Keratinocyte (primary cell): ENCODE measurements around the gene MARS1. TPM values are rescaled to one million over a fixed set of nuclear protein-coding genes. Genes with fewer than 3 reads are reported as not detected.

Experiments
- DNase-seq: peaks from one replicate; pipeline ENCODE4 v3.0.0-alpha.2; 2011; ENCODE audit warnings: low read depth, missing footprints, low spot score
- FAIRE-seq: peaks from 2 replicates; lab custom pipeline; 2011; peaks lifted over from hg19 to GRCh38; lab: Jason Lieb, UNC
- H2AFZ ChIP-seq: 2 replicates; pipeline ENCODE4 v1.6.0; 2012; ENCODE audit warnings: low read length, control low read depth, inconsistent platforms; ENCODE audit not compliant: control insufficient read depth
- H3K27ac ChIP-seq: 2 replicates; pipeline ENCODE4 v1.5.1; 2011; ENCODE audit warnings: low read length; ENCODE audit not compliant: control insufficient read depth, insufficient read depth
- H3K27me3 ChIP-seq: 3 replicates; pipeline ENCODE4 v1.6.0; 2011; ENCODE audit warnings: low read length; ENCODE audit not compliant: control insufficient read depth, insufficient read depth; ENCODE audit errors: extremely low read depth
- H3K36me3 ChIP-seq, 2 experiments: 2 replicates in 1 of 2; 3 replicates in 1 of 2; pipeline ENCODE4 v1.5.1; 2011; ENCODE audit warnings: low read length in 2 of 2, mild to moderate bottlenecking in 1 of 2; ENCODE audit not compliant: control insufficient read depth in 2 of 2, insufficient read depth in 2 of 2; ENCODE audit errors: extremely low read depth in 1 of 2
- H3K4me1 ChIP-seq: 3 replicates; pipeline ENCODE4 v1.5.1; 2011; ENCODE audit warnings: low read length; ENCODE audit not compliant: control insufficient read depth, insufficient read depth; ENCODE audit errors: extremely low read depth
- H3K4me2 ChIP-seq: 3 replicates; pipeline ENCODE4 v1.6.0; 2011; ENCODE audit warnings: low read depth, low read length; ENCODE audit not compliant: control insufficient read depth, insufficient read depth; ENCODE audit errors: extremely low read depth
- H3K4me3 ChIP-seq, 3 experiments: fragments of 200-600 bp in 1 of 3; sonication (generic) in 1 of 3; 2 replicates in 2 of 3; 3 replicates in 1 of 3; pipeline ENCODE4 v1.5.1; 2011 to 2016; ENCODE audit warnings: low read length in 3 of 3, mild to moderate bottlenecking in 3 of 3, control low read depth in 2 of 3, inconsistent platforms in 1 of 3, low read depth in 1 of 3, mixed read lengths in 1 of 3, mixed run types in 1 of 3, moderate library complexity in 1 of 3; ENCODE audit not compliant: control insufficient read depth in 2 of 3, insufficient read depth in 2 of 3; ENCODE audit errors: extremely low read depth in 1 of 3
- H3K79me2 ChIP-seq: 2 replicates; pipeline ENCODE4 v1.6.0; 2012; ENCODE audit warnings: low read length; ENCODE audit not compliant: control insufficient read depth, insufficient read depth
- H3K9ac ChIP-seq: 3 replicates; pipeline ENCODE4 v1.6.0; 2011; ENCODE audit warnings: low read length; ENCODE audit not compliant: control insufficient read depth, insufficient read depth; ENCODE audit errors: extremely low read depth
- H3K9me1 ChIP-seq: 3 replicates; pipeline ENCODE4 v1.6.0; 2011; ENCODE audit warnings: low read length; ENCODE audit not compliant: control insufficient read depth, insufficient read depth; ENCODE audit errors: extremely low read depth
- H3K9me3 ChIP-seq: 2 replicates; pipeline ENCODE4 v1.5.1; 2012; ENCODE audit warnings: low read depth, low read length; ENCODE audit not compliant: control insufficient read depth
- H4K20me1 ChIP-seq: 3 replicates; pipeline ENCODE4 v1.6.0; 2011; ENCODE audit warnings: low read length; ENCODE audit not compliant: control insufficient read depth, insufficient read depth; ENCODE audit errors: extremely low read depth
- EZH2 ChIP-seq: IDR thresholded peaks from one replicate; pipeline ENCODE4 v1.6.1; 2012; ENCODE audit warnings: inconsistent platforms, mild to moderate bottlenecking, low read length, moderate library complexity
- dilution Hi-C: fragments of 300-500 bp; cut with MboI; formaldehyde crosslinking; loops from one replicate; pipeline ENCODE4 v1.7.0; 2020; ENCODE audit warnings: low sequenced_read_pairs; ENCODE audit not compliant: extremely low pct_ligation_motif_present
- polyA plus RNA-seq, 5 experiments: library from polyadenylated mRNA; depleted of rRNA in 3 of 5; stranded (reverse) in 3 of 5; stranded (forward) in 1 of 5; unstranded in 1 of 5; fragments of >200 nt; gene quantifications; 1 replicate in 1 of 5; 2 replicates in 3 of 5; 3 replicates in 1 of 5; pipeline versions ENCODE4 v1.2.1 to v1.2.3, GENCODE V29; 2011 to 2012; ENCODE audit warnings: missing spikeins in 2 of 5, low read depth in 1 of 5, low replicate concordance in 1 of 5
- TF ChIP-seq, protein P1 (sequence below), 3 experiments: IDR thresholded peaks in 1 of 3; conservative IDR thresholded peaks in 1 of 3; optimal IDR thresholded peaks in 1 of 3; 2 replicates in 2 of 3; 3 replicates in 1 of 3; pipeline versions ENCODE3 to v1.5.1; 2011; ENCODE audit warnings: low read length in 3 of 3, mild to moderate bottlenecking in 3 of 3, moderate library complexity in 2 of 3, control low read depth in 1 of 3, inconsistent platforms in 1 of 3; ENCODE audit not compliant: insufficient read depth in 2 of 3; ENCODE audit errors: extremely low read depth in 1 of 3

Gene MARS1
- polyA plus RNA-seq, 1 donor (not counting 4 experiments of a cell fraction or from before 2014, with no cell fraction given) = 125 TPM

DNA sequence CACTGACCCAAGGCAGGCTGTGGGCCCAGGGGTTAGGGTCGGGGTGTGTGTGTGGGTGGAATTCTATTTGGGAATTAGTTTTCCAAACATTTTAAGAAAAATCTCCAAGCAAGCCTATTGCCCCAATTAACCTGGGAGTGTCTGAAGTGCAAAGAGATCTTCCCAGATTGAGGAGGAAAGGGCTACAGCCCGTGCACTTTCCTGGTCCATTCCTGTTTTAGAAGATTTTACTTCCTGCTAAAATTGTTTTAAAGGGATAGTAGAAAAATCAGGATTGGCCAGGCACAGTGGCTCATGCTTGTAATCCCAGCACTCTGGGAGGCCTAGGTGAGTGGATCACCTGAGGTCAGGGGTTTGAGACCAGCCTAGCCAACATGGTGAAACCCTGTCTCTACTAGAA lies 53.8 kb downstream of the MARS1 start:
- TF ChIP-seq, protein P1, sequence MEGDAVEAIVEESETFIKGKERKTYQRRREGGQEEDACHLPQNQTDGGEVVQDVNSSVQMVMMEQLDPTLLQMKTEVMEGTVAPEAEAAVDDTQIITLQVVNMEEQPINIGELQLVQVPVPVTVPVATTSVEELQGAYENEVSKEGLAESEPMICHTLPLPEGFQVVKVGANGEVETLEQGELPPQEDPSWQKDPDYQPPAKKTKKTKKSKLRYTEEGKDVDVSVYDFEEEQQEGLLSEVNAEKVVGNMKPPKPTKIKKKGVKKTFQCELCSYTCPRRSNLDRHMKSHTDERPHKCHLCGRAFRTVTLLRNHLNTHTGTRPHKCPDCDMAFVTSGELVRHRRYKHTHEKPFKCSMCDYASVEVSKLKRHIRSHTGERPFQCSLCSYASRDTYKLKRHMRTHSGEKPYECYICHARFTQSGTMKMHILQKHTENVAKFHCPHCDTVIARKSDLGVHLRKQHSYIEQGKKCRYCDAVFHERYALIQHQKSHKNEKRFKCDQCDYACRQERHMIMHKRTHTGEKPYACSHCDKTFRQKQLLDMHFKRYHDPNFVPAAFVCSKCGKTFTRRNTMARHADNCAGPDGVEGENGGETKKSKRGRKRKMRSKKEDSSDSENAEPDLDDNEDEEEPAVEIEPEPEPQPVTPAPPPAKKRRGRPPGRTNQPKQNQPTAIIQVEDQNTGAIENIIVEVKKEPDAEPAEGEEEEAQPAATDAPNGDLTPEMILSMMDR (optimal IDR thresholded peaks at IDR 0.05 in 1 of 3, IDR thresholded peaks at IDR 0.05 in 1 of 3, conservative IDR thresholded peaks at IDR 0.05 in 1 of 3; ENCODE audit: extremely low read depth in 1 of 3, insufficient read depth in 2 of 3, low read length in 3 of 3) = no peak
- TF ChIP-seq EZH2 = no peak
- no peak overlapping the region for H2AFZ ChIP-seq
- DNase-seq = no peak
- H4K20me1 ChIP-seq = peaks cover 7% of the 10 kb centered on the region
- dilution Hi-C loops = no loop called here
- H3K4me2 ChIP-seq = no peak overlapping the region
- FAIRE-seq = no peak
- peaks cover 25 to 28% of the 10 kb centered on the region in 2 experiments for H3K36me3 ChIP-seq
- H3K9ac ChIP-seq = no peak overlapping the region
- peaks cover 16% of the 10 kb centered on the region for H3K4me1 ChIP-seq
- H3K79me2 ChIP-seq = peaks cover 32% of the 10 kb centered on the region
- no peak overlapping the region for H3K4me3 ChIP-seq
- no peaks in the 10 kb centered on the region for H3K27me3 ChIP-seq
- H3K9me3 ChIP-seq = no peaks in the 10 kb centered on the region
- no peak overlapping the region for H3K27ac ChIP-seq
- H3K9me1 ChIP-seq = peaks cover 3% of the 10 kb centered on the region

DNA sequence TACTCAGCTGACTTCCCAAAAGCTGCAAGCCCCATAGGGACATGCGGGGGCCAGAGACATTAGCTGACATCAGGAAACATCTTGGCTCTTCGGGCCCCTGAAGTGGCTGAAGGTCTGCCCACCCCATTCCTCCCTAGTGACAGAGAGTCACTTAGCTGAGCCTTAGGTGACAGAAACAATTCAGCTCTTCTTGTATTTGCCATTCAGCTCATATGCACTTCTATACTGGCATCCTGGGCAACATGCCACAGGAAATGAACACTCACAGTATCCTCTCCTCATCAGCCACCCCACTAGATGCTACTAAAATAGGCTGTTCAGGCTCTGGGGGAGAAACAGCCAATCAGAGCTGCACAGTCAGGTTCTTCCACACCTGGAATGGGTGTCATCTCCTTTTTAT lies 55.7 kb downstream of the MARS1 start:
- H3K4me3 ChIP-seq = no peak overlapping the region
- peaks cover 20% of the 10 kb centered on the region for H3K4me1 ChIP-seq
- peaks cover 7% of the 10 kb centered on the region for H4K20me1 ChIP-seq
- no peak overlapping the region for H2AFZ ChIP-seq
- H3K9me3 ChIP-seq = no peaks in the 10 kb centered on the region
- FAIRE-seq = no peak
- H3K79me2 ChIP-seq = peaks cover 33% of the 10 kb centered on the region
- no peak for TF ChIP-seq EZH2
- TF ChIP-seq, protein P1 (optimal IDR thresholded peaks at IDR 0.05 in 1 of 3, IDR thresholded peaks at IDR 0.05 in 1 of 3, conservative IDR thresholded peaks at IDR 0.05 in 1 of 3; ENCODE audit: extremely low read depth in 1 of 3, insufficient read depth in 2 of 3, low read length in 3 of 3) = no peak
- peaks cover 3% of the 10 kb centered on the region for H3K9me1 ChIP-seq
- dilution Hi-C loops = no loop called here
- no peak for DNase-seq
- H3K27ac ChIP-seq = no peak overlapping the region
- H3K36me3 ChIP-seq = peaks cover 19 to 20% of the 10 kb centered on the region in 2 experiments
- H3K4me2 ChIP-seq = no peak overlapping the region
- peaks cover 4% of the 10 kb centered on the region for H3K27me3 ChIP-seq
- no peak overlapping the region for H3K9ac ChIP-seq
